ENCODE measurements around the gene COA1. TPM values are rescaled to one million over a fixed set of nuclear protein-coding genes. Genes with fewer than 3 reads are reported as not detected.

Gene COA1
- polyA plus RNA-seq, 3 donors from 2014 or later, result 48.2 to 99.7 (median 77.1) TPM

Other genes with a start within 250 kb of the COA1 start
- 100 to 1,000 TPM; 255 to 300 (median 271) TPM for gene STK17A, start 146.4 kb downstream of the COA1 start, polyA plus RNA-seq
- gene BLVRA, start 29.2 kb upstream of the COA1 start, polyA plus RNA-seq, result 10 to 100 TPM; 51.0 to 72.3 (median 51.0) TPM
- 100 to 1,000 TPM; 101 to 123 (median 114) TPM for gene MRPS24, start 140.0 kb upstream of the COA1 start, polyA plus RNA-seq
- 10 to 100 TPM in 2 of 3 donors, 1 to 10 TPM in 1; 9.4 to 18.9 (median 10.9) TPM for gene URGCP, start 177.1 kb upstream of the COA1 start, polyA plus RNA-seq
- 10 to 100 TPM in 2 of 3 donors, 1 to 10 TPM in 1; 6.2 to 11.5 (median 10.6) TPM for gene UBE2D4, start 196.9 kb upstream of the COA1 start, polyA plus RNA-seq

Measured in immature natural killer cell (primary cell).